H1 (cell line): ENCODE measurements around the gene CCNE1. TPM values are rescaled to one million over a fixed set of nuclear protein-coding genes. Genes with fewer than 3 reads are reported as not detected.

Experiments
- PHF8 ChIP-seq: fragments of 200-600 bp; sonication (generic); conservative IDR thresholded peaks from 2 replicates; pipeline ENCODE4 v1.7.1; 2012; ENCODE audit warnings: low read depth, mild to moderate bottlenecking, inconsistent platforms, low read length, moderate library complexity
- POLR2AphosphoS5 ChIP-seq: IDR thresholded peaks from 2 replicates; pipeline ENCODE4 v1.6.1; 2011; ENCODE audit warnings: low read depth, low read length
- SRF ChIP-seq: IDR thresholded peaks from 2 replicates; pipeline ENCODE4 v1.6.1; 2011; ENCODE audit warnings: mild to moderate bottlenecking, low read depth, low read length, moderate library complexity
- polyA plus RNA-seq, 7 experiments: library from polyadenylated mRNA; depleted of rRNA in 3 of 7; stranded (reverse) in 5 of 7; unstranded in 2 of 7; fragments of >200 nt in 5 of 7; fragments of 200-250 nt in 2 of 7; gene quantifications; 1 replicate in 5 of 7; 2 replicates in 1 of 7; 4 replicates in 1 of 7; pipeline versions ENCODE4 v1.2.1 to v1.2.3, GENCODE V29; 2011 to 2013; ENCODE audit warnings: missing spikeins in 2 of 7, mixed read lengths in 2 of 7
- total RNA-seq: library from RNA; stranded (reverse); fragmentation: NEBNext Ultra II Directional; extraction: Animal tissue kit (Norgen Biotek cat#: 25700); gene quantifications from 2 replicates; pipeline ENCODE4 v1.2.1, GENCODE V29; 2021
- TF ChIP-seq, protein P1 (sequence below): fragments of 300-600 bp; sonication (generic); IDR thresholded peaks from 2 replicates; pipeline ENCODE4 v1.7.1; 2012; ENCODE audit warnings: low read length, moderate library complexity, mild to moderate bottlenecking, inconsistent platforms; ENCODE audit not compliant: insufficient replicate concordance
- TF ChIP-seq, protein P2 (sequence below), 3 experiments: IDR thresholded peaks; 1 replicate in 2 of 3; 2 replicates in 1 of 3; pipeline versions ENCODE4 v1.5.1 to v1.6.1; 2011; ENCODE audit warnings: low read length in 3 of 3, mild to moderate bottlenecking in 3 of 3, inconsistent platforms in 2 of 3, low read depth in 1 of 3, moderate library complexity in 1 of 3; ENCODE audit not compliant: insufficient read depth in 1 of 3; ENCODE audit errors: control extremely low read depth in 1 of 3
- TF ChIP-seq, protein P3 (sequence below): IDR thresholded peaks from 2 replicates; pipeline ENCODE4 v1.6.1; 2011; ENCODE audit warnings: low read depth, mild to moderate bottlenecking, low read length; ENCODE audit not compliant: insufficient read depth

Gene CCNE1
- total and polyA plus RNA-seq, 2 of the 8 experiments (the other 6 are each of a cell fraction or from before 2014, with no cell fraction given) = 43.2 to 44.6 TPM

DNA sequence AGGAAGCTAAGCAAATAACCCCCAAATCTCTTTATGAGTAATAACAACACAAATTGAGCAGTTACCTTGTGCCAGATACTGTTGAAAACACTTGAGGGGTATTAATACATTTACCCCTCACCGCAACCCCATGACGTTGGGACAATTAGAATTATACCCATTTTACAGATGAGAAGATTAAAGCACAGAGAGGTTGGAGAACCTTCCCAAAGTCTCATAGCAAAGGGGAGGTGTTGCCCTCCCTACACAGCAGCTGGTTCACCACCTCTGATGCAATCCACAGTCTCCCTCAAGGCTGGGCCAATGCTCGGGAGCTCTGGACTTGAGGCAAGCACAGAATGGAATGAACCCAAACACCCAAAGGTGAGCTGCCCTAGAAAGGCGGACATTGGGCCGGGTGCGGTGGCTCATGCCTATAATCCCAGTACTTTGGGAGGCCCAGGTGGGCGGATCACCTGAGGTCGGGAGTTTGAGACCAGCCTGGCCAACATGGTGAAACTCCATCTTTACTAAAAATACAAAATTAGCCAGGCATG, 3.9 kb upstream of the CCNE1 start (continued):
- TF ChIP-seq, protein P1, sequence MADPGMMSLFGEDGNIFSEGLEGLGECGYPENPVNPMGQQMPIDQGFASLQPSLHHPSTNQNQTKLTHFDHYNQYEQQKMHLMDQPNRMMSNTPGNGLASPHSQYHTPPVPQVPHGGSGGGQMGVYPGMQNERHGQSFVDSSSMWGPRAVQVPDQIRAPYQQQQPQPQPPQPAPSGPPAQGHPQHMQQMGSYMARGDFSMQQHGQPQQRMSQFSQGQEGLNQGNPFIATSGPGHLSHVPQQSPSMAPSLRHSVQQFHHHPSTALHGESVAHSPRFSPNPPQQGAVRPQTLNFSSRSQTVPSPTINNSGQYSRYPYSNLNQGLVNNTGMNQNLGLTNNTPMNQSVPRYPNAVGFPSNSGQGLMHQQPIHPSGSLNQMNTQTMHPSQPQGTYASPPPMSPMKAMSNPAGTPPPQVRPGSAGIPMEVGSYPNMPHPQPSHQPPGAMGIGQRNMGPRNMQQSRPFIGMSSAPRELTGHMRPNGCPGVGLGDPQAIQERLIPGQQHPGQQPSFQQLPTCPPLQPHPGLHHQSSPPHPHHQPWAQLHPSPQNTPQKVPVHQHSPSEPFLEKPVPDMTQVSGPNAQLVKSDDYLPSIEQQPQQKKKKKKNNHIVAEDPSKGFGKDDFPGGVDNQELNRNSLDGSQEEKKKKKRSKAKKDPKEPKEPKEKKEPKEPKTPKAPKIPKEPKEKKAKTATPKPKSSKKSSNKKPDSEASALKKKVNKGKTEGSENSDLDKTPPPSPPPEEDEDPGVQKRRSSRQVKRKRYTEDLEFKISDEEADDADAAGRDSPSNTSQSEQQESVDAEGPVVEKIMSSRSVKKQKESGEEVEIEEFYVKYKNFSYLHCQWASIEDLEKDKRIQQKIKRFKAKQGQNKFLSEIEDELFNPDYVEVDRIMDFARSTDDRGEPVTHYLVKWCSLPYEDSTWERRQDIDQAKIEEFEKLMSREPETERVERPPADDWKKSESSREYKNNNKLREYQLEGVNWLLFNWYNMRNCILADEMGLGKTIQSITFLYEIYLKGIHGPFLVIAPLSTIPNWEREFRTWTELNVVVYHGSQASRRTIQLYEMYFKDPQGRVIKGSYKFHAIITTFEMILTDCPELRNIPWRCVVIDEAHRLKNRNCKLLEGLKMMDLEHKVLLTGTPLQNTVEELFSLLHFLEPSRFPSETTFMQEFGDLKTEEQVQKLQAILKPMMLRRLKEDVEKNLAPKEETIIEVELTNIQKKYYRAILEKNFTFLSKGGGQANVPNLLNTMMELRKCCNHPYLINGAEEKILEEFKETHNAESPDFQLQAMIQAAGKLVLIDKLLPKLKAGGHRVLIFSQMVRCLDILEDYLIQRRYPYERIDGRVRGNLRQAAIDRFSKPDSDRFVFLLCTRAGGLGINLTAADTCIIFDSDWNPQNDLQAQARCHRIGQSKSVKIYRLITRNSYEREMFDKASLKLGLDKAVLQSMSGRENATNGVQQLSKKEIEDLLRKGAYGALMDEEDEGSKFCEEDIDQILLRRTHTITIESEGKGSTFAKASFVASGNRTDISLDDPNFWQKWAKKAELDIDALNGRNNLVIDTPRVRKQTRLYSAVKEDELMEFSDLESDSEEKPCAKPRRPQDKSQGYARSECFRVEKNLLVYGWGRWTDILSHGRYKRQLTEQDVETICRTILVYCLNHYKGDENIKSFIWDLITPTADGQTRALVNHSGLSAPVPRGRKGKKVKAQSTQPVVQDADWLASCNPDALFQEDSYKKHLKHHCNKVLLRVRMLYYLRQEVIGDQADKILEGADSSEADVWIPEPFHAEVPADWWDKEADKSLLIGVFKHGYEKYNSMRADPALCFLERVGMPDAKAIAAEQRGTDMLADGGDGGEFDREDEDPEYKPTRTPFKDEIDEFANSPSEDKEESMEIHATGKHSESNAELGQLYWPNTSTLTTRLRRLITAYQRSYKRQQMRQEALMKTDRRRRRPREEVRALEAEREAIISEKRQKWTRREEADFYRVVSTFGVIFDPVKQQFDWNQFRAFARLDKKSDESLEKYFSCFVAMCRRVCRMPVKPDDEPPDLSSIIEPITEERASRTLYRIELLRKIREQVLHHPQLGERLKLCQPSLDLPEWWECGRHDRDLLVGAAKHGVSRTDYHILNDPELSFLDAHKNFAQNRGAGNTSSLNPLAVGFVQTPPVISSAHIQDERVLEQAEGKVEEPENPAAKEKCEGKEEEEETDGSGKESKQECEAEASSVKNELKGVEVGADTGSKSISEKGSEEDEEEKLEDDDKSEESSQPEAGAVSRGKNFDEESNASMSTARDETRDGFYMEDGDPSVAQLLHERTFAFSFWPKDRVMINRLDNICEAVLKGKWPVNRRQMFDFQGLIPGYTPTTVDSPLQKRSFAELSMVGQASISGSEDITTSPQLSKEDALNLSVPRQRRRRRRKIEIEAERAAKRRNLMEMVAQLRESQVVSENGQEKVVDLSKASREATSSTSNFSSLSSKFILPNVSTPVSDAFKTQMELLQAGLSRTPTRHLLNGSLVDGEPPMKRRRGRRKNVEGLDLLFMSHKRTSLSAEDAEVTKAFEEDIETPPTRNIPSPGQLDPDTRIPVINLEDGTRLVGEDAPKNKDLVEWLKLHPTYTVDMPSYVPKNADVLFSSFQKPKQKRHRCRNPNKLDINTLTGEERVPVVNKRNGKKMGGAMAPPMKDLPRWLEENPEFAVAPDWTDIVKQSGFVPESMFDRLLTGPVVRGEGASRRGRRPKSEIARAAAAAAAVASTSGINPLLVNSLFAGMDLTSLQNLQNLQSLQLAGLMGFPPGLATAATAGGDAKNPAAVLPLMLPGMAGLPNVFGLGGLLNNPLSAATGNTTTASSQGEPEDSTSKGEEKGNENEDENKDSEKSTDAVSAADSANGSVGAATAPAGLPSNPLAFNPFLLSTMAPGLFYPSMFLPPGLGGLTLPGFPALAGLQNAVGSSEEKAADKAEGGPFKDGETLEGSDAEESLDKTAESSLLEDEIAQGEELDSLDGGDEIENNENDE = no peak
- TF ChIP-seq PHF8 = no peak
- TF ChIP-seq SRF = no peak
- TF ChIP-seq, protein P2, sequence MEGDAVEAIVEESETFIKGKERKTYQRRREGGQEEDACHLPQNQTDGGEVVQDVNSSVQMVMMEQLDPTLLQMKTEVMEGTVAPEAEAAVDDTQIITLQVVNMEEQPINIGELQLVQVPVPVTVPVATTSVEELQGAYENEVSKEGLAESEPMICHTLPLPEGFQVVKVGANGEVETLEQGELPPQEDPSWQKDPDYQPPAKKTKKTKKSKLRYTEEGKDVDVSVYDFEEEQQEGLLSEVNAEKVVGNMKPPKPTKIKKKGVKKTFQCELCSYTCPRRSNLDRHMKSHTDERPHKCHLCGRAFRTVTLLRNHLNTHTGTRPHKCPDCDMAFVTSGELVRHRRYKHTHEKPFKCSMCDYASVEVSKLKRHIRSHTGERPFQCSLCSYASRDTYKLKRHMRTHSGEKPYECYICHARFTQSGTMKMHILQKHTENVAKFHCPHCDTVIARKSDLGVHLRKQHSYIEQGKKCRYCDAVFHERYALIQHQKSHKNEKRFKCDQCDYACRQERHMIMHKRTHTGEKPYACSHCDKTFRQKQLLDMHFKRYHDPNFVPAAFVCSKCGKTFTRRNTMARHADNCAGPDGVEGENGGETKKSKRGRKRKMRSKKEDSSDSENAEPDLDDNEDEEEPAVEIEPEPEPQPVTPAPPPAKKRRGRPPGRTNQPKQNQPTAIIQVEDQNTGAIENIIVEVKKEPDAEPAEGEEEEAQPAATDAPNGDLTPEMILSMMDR (IDR thresholded peaks at IDR 0.05; ENCODE audit: control extremely low read depth in 1 of 3, insufficient read depth in 1 of 3, low read depth in 1 of 3, low read length in 3 of 3) = no peak
- no peak for TF ChIP-seq POLR2AphosphoS5
- TF ChIP-seq, protein P3, sequence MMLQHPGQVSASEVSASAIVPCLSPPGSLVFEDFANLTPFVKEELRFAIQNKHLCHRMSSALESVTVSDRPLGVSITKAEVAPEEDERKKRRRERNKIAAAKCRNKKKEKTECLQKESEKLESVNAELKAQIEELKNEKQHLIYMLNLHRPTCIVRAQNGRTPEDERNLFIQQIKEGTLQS = no peak
